WI38 (cell line): ENCODE results near the gene RARB.

ENCODE experiments used
- H3K4me3 ChIP-seq: 2 replicates; pipeline ENCODE4 v1.5.1; 2011; ENCODE audit warnings: low read depth, mild to moderate bottlenecking, control low read depth, low read length
- TF ChIP-seq, protein P1 (sequence below): IDR thresholded peaks from 2 replicates; pipeline ENCODE4 v1.5.1; 2012; ENCODE audit warnings: low read depth, mild to moderate bottlenecking, control low read depth, low read length

Gene RARB

GRCh38 chr3:25581823-25582222, 153.8 kb downstream of the RARB start:
- TF ChIP-seq, protein P1, sequence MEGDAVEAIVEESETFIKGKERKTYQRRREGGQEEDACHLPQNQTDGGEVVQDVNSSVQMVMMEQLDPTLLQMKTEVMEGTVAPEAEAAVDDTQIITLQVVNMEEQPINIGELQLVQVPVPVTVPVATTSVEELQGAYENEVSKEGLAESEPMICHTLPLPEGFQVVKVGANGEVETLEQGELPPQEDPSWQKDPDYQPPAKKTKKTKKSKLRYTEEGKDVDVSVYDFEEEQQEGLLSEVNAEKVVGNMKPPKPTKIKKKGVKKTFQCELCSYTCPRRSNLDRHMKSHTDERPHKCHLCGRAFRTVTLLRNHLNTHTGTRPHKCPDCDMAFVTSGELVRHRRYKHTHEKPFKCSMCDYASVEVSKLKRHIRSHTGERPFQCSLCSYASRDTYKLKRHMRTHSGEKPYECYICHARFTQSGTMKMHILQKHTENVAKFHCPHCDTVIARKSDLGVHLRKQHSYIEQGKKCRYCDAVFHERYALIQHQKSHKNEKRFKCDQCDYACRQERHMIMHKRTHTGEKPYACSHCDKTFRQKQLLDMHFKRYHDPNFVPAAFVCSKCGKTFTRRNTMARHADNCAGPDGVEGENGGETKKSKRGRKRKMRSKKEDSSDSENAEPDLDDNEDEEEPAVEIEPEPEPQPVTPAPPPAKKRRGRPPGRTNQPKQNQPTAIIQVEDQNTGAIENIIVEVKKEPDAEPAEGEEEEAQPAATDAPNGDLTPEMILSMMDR, result no peak
- H3K4me3 ChIP-seq, result no peak overlapping the region

GRCh38 chr3:25582242-25582641, 154.2 kb downstream of the RARB start:
- no peak overlapping the region for H3K4me3 ChIP-seq
- TF ChIP-seq, protein P1, result no peak

DNA sequence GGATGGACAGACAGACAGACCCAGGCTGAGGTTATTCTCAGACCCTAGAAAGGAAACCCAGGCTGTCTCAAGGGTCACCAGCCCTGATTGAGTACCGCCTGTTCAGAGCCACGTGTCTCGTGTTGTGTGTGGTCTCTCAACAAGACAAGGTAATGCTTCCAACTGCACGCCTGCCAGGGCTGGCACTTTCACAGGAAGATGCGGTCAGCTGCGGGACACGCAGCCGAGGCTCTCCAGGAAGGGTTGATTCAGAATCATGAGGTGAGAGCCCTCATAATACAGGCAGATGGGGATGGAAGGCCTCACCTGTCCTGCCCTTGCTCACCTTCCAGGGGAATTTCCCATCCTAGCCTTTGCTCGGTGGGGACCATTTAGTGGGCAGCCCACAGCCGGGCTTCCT, 155.3 kb downstream of the RARB start:
- no peak overlapping the region for H3K4me3 ChIP-seq
- TF ChIP-seq, protein P1, result no peak

DNA sequence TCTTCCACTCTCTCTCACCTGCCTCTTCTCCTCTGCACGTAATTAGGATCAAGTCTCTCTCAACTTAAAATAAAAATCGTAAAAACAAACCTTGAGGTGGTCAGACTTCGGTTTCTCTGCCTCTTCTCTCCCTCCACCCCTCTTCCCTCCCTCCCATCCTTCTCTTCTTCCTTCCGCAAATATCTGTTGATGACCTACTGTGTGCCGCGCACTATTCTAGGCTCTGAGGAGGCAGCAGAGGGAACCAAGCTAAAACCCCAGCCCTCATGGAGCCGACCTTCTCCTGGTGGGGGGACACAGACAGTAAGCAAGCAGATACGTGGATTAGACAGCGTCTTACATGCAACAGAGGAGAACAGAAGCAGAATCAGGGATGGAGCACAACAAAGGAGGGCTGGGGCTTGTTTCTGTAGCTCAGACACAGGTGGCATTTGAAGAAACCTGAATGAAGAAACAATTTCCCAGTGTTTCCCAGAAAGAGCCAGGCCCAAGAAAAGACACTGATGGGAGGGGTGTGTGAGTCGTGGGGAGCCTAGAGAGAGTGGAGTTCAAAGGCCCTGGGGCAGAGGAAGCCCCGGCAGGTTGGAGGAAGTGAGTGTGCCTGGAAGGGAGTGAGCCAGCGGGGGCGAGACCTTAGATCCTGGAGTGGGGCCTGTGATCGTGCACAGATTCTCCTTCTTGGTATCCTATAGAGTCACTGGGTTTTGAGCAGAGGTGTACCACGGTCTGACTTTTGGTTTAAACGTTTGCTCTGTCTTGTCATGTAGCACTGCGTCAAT, 156.1 kb downstream of the RARB start:
- TF ChIP-seq, protein P1, result no peak

GRCh38 chr3:25585361-25586166, 157.5 kb downstream of the RARB start:
- H3K4me3 ChIP-seq, result no peak overlapping the region
- TF ChIP-seq, protein P1, result no peak

More for the DNA sequence above, 156.1 kb downstream of the RARB start:
- no peak overlapping the region for H3K4me3 ChIP-seq

- no peak overlapping the region for H3K4me3 ChIP-seq
- TF ChIP-seq, protein P1, result no peak
Measured at GRCh38 chr3:25586167-25586505, 158.1 kb downstream of the RARB start.

DNA sequence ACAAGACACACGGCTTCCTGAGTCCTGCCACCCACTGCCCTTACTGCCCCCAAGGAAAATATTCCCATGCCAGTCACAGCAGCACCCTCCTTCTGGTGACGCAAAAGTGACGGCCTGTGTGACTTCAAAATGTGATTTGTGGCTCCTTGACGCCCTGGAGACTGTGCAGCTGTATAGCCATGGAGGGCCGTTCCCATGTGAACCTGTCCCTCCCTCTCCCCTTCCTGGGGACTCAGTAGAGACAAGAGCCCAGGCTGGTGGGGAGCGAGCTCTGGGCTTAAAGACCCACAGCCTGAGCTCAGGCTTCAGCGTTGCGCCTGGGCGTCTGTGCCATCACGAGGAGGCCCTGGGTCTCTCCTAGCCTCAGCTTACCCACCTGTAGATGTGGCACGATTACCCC, 158.5 kb downstream of the RARB start:
- TF ChIP-seq, protein P1, result no peak

More for the DNA sequence above, 158.5 kb downstream of the RARB start:
- H3K4me3 ChIP-seq, result no peak overlapping the region
